Erythroblast (primary cell): Measurements from ENCODE around the gene TMEM170A.

ENCODE experiments used
- GATA1 ChIP-seq: IDR thresholded peaks from 2 replicates; pipeline ENCODE4 v1.6.1; 2011; ENCODE audit warnings: low read depth, mild to moderate bottlenecking, control low read depth, low read length, moderate library complexity
- POLR2A ChIP-seq: IDR thresholded peaks from 2 replicates; pipeline ENCODE4 v1.6.1; 2011; ENCODE audit warnings: mild to moderate bottlenecking, low read length

GRCh38 chr16:75460446-75460845 lies 4.0 kb downstream of the TMEM170A start:
- TF ChIP-seq POLR2A (no peak), GATA1 (no peak)
